ENCODE measurements around the gene DLG2.

Gene DLG2

GRCh38 chr11:84137960-84138359, 1489.2 kb downstream of the DLG2 start:
- no peak for FAIRE-seq

- no peak for FAIRE-seq
Observed at GRCh38 chr11:84137505-84137904, 1489.6 kb downstream of the DLG2 start.

- FAIRE-seq: no peak
Observed at GRCh38 chr11:84136926-84137325, 1490.2 kb downstream of the DLG2 start.

GRCh38 chr11:84130646-84131427, 1496.3 kb downstream of the DLG2 start:
- FAIRE-seq: no peak

- no peak for FAIRE-seq
Observed at GRCh38 chr11:84129961-84130576, 1497.1 kb downstream of the DLG2 start.

GRCh38 chr11:84128840-84129239, 1498.3 kb downstream of the DLG2 start:
- no peak for FAIRE-seq

GRCh38 chr11:84117394-84117793, 1509.8 kb downstream of the DLG2 start:
- no peak for FAIRE-seq

- FAIRE-seq: no peak
Observed at GRCh38 chr11:84106541-84106940, 1520.6 kb downstream of the DLG2 start.

- FAIRE-seq: no peak
Observed at GRCh38 chr11:84105148-84105547, 1522.0 kb downstream of the DLG2 start.

GRCh38 chr11:84103096-84103495, 1524.0 kb downstream of the DLG2 start:
- FAIRE-seq: no peak

GRCh38 chr11:84097186-84097585, 1530.0 kb downstream of the DLG2 start:
- FAIRE-seq: no peak

GRCh38 chr11:84091212-84091986, 1535.7 kb downstream of the DLG2 start:
- no peak for FAIRE-seq

- no peak for FAIRE-seq
Observed at GRCh38 chr11:84089072-84090057, 1537.8 kb downstream of the DLG2 start.

- FAIRE-seq: no peak
Observed at GRCh38 chr11:84071851-84072250, 1555.3 kb downstream of the DLG2 start.

- no peak for FAIRE-seq
Observed at GRCh38 chr11:84069048-84069447, 1558.1 kb downstream of the DLG2 start.

- FAIRE-seq: no peak
Observed at GRCh38 chr11:84061726-84062125, 1565.4 kb downstream of the DLG2 start.

GRCh38 chr11:84056653-84057376, 1570.3 kb downstream of the DLG2 start:
- no peak for FAIRE-seq

GRCh38 chr11:84045146-84045545, 1582.0 kb downstream of the DLG2 start:
- no peak for FAIRE-seq

- FAIRE-seq: no peak
Observed at GRCh38 chr11:84044706-84045105, 1582.4 kb downstream of the DLG2 start.

GRCh38 chr11:84036664-84037194, 1590.4 kb downstream of the DLG2 start:
- no peak for FAIRE-seq

GRCh38 chr11:84035645-84036044, 1591.5 kb downstream of the DLG2 start:
- no peak for FAIRE-seq

- no peak for FAIRE-seq
Observed at GRCh38 chr11:84034484-84034883, 1592.7 kb downstream of the DLG2 start.

Measured in G401.6 (cell line).